GM12878 (cell line): Measurements from ENCODE around the gene DTX4. TPM values are rescaled to one million over a fixed set of nuclear protein-coding genes. Genes with fewer than 3 reads are reported as not detected.

Experiments used
- BCL11A ChIP-seq: IDR thresholded peaks from 2 replicates; pipeline ENCODE4 v1.6.1; 2011; ENCODE audit warnings: low read depth, low read length
- CBFB ChIP-seq: IDR thresholded peaks from 2 replicates; pipeline ENCODE4 v1.6.1; 2016; ENCODE audit warnings: antibody characterized with exemption, low read depth
- MTA3 ChIP-seq: IDR thresholded peaks from 2 replicates; pipeline ENCODE4 v1.6.1; 2012; ENCODE audit warnings: low read length, inconsistent platforms, borderline replicate concordance
- NFIC ChIP-seq: IDR thresholded peaks from 2 replicates; pipeline ENCODE4 v1.6.1; 2012; ENCODE audit warnings: low read depth, mild to moderate bottlenecking, inconsistent platforms, low read length, moderate library complexity
- NR2F1 ChIP-seq: fragments of 450-650 bp; conservative IDR thresholded peaks from 2 replicates; pipeline ENCODE4 v1.6.1; 2017; ENCODE audit warnings: mild to moderate bottlenecking
- POLR2AphosphoS2 ChIP-seq: IDR thresholded peaks from 2 replicates; pipeline ENCODE4 v1.6.1; 2011; ENCODE audit warnings: low read depth, mild to moderate bottlenecking, low read length, improper control_type of control experiment, moderate library complexity
- RCOR1 ChIP-seq: conservative IDR thresholded peaks from 2 replicates; pipeline ENCODE4 v1.6.1; 2012; ENCODE audit warnings: low read depth, low read length, improper control_type of control experiment
- ZNF24 ChIP-seq: fragments of 450-650 bp; IDR thresholded peaks from 2 replicates; pipeline ENCODE4 v1.6.1; 2017; ENCODE audit warnings: antibody characterized with exemption, mild to moderate bottlenecking
- polyA plus RNA-seq, 11 experiments: library from polyadenylated mRNA; depleted of rRNA in 4 of 11; unstranded in 6 of 11; stranded (reverse) in 5 of 11; fragments of >200 nt; fragmentation: Nextera tagmentation in 4 of 11; fragmentation: Illumina TruSeq in 1 of 11; extraction: Ambion mirVana in 4 of 11; extraction: Trizol in 1 of 11; gene quantifications; 1 replicate in 1 of 11; 2 replicates in 10 of 11; pipeline versions ENCODE4 v1.2.1 to v1.2.3, GENCODE V29; 2011 to 2016; ENCODE audit warnings: inconsistent platforms in 2 of 11, missing spikeins in 2 of 11, low read depth in 1 of 11
- total RNA-seq, 4 experiments: library from RNA; depleted of rRNA in 3 of 4; stranded (reverse); fragments of >200 nt in 3 of 4; fragmentation: Illumina TruSeq in 1 of 4; extraction: Trizol in 1 of 4; gene quantifications; 2 replicates each; pipeline versions ENCODE4 v1.2.1 to v1.2.3, GENCODE V29; 2013 to 2021
- TF ChIP-seq, protein P1 (sequence below): fragments of 450-650 bp; formaldehyde crosslinking; IDR thresholded peaks from 2 replicates; pipeline ENCODE4 v1.5.0; 2022; ENCODE audit warnings: mild to moderate bottlenecking, missing genetic modification characterization
- TF ChIP-seq, protein P2 (sequence below), 3 experiments: IDR thresholded peaks in 2 of 3; conservative IDR thresholded peaks in 1 of 3; 2 replicates each; pipeline ENCODE4 v1.5.1; 2011; ENCODE audit warnings: low read depth in 3 of 3, low read length in 3 of 3, mild to moderate bottlenecking in 3 of 3, control low read depth in 2 of 3, moderate library complexity in 2 of 3, inconsistent platforms in 1 of 3, mixed read lengths in 1 of 3; ENCODE audit not compliant: control insufficient read depth in 2 of 3, insufficient read depth in 1 of 3; ENCODE audit errors: extremely low read depth in 1 of 3
- TF ChIP-seq, protein P3 (sequence below): IDR thresholded peaks from 2 replicates; pipeline ENCODE4 v1.6.1; 2011; ENCODE audit warnings: borderline replicate concordance, low read depth, mild to moderate bottlenecking, moderate library complexity, low read length; ENCODE audit not compliant: insufficient read depth, poor library complexity, severe bottlenecking
- TF ChIP-seq, protein P4 (sequence below): fragments of 450-650 bp; conservative IDR thresholded peaks from 2 replicates; pipeline ENCODE4 v1.6.1; 2017; ENCODE audit warnings: mild to moderate bottlenecking, moderate library complexity
- TF ChIP-seq, protein P5 (sequence below): fragments of 450-650 bp; IDR thresholded peaks from 2 replicates; pipeline ENCODE4 v1.6.1; 2017; ENCODE audit warnings: antibody characterized with exemption, mild to moderate bottlenecking, moderate library complexity
- TF ChIP-seq, protein P6 (sequence below): fragments of 150-350 bp; IDR thresholded peaks from 2 replicates; pipeline ENCODE4 v1.6.1; 2014; ENCODE audit warnings: mild to moderate bottlenecking, low read depth, low read length

Gene DTX4
- total and polyA plus RNA-seq, 10 of the 15 experiments (the other 5 are each of a cell fraction or from before 2014, with no cell fraction given): 3.8 to 25.8 (median 10.5) TPM

DNA sequence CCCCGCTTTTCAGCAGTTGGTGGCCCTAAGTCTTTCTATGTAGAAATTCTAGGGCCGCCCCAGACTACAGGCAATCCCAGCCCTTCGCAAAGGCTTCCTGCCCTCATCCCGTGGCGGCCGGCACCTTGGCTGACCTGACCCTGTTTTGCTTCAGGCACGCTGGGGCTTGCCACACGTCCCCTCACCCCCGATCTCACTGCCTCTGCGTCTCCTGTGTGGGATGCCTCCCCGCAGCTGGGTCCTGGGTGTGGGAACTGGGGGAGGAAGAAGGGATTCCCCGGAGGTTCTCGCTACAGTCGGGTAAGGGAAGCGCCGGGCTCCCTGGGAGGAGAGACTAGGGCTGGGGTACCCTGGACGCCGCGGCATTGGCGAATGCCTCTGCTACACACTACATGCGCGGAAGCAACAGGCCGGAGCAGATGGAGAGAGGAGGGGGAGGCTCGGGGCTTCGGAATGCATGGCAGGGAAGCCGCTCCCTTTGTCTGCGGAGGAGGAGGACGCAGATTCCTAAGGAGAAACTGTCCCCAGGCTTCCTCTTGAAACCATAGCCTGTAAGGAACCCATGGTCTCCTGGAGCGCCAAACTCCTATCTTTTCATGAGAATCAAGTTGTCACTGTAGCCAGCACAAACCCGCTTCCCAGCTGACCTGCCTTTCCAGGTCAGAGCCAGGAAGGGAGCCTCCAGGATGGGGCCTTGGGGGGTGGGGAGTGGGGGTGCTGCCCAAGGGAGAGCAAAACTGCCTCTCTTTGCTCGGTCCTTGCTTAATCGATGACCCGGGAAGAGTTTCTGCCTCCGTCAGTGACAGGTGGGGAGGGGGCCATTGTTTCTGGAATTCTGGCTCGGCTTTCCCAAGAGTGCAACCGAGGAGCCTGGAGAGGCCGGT is 1.4 kb downstream of the DTX4 start (continued):
- TF ChIP-seq, protein P1, sequence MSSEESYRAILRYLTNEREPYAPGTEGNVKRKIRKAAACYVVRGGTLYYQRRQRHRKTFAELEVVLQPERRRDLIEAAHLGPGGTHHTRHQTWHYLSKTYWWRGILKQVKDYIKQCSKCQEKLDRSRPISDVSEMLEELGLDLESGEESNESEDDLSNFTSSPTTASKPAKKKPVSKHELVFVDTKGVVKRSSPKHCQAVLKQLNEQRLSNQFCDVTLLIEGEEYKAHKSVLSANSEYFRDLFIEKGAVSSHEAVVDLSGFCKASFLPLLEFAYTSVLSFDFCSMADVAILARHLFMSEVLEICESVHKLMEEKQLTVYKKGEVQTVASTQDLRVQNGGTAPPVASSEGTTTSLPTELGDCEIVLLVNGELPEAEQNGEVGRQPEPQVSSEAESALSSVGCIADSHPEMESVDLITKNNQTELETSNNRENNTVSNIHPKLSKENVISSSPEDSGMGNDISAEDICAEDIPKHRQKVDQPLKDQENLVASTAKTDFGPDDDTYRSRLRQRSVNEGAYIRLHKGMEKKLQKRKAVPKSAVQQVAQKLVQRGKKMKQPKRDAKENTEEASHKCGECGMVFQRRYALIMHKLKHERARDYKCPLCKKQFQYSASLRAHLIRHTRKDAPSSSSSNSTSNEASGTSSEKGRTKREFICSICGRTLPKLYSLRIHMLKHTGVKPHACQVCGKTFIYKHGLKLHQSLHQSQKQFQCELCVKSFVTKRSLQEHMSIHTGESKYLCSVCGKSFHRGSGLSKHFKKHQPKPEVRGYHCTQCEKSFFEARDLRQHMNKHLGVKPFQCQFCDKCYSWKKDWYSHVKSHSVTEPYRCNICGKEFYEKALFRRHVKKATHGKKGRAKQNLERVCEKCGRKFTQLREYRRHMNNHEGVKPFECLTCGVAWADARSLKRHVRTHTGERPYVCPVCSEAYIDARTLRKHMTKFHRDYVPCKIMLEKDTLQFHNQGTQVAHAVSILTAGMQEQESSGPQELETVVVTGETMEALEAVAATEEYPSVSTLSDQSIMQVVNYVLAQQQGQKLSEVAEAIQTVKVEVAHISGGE (CRISPR knock-in tag): no peak
- TF ChIP-seq MTA3 (no peak), POLR2AphosphoS2 (0 out of 2 replicates have a peak, but pooled peaks have one; percentile 11), BCL11A (no peak), CBFB (peak; percentile 5; the same call in 1 of the 2 replicates), NFIC (no peak), NR2F1 (no peak), RCOR1 (no peak), ZNF24 (no peak)
- TF ChIP-seq, protein P2, sequence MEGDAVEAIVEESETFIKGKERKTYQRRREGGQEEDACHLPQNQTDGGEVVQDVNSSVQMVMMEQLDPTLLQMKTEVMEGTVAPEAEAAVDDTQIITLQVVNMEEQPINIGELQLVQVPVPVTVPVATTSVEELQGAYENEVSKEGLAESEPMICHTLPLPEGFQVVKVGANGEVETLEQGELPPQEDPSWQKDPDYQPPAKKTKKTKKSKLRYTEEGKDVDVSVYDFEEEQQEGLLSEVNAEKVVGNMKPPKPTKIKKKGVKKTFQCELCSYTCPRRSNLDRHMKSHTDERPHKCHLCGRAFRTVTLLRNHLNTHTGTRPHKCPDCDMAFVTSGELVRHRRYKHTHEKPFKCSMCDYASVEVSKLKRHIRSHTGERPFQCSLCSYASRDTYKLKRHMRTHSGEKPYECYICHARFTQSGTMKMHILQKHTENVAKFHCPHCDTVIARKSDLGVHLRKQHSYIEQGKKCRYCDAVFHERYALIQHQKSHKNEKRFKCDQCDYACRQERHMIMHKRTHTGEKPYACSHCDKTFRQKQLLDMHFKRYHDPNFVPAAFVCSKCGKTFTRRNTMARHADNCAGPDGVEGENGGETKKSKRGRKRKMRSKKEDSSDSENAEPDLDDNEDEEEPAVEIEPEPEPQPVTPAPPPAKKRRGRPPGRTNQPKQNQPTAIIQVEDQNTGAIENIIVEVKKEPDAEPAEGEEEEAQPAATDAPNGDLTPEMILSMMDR (IDR thresholded peaks at IDR 0.05 in 2 of 3, conservative IDR thresholded peaks at IDR 0.05 in 1 of 3; ENCODE audit: control insufficient read depth in 2 of 3, extremely low read depth in 1 of 3, insufficient read depth in 1 of 3, low read depth in 3 of 3, low read length in 3 of 3): no peak
- TF ChIP-seq, protein P3, sequence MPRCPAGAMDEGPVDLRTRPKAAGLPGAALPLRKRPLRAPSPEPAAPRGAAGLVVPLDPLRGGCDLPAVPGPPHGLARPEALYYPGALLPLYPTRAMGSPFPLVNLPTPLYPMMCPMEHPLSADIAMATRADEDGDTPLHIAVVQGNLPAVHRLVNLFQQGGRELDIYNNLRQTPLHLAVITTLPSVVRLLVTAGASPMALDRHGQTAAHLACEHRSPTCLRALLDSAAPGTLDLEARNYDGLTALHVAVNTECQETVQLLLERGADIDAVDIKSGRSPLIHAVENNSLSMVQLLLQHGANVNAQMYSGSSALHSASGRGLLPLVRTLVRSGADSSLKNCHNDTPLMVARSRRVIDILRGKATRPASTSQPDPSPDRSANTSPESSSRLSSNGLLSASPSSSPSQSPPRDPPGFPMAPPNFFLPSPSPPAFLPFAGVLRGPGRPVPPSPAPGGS: no peak
- TF ChIP-seq, protein P4, sequence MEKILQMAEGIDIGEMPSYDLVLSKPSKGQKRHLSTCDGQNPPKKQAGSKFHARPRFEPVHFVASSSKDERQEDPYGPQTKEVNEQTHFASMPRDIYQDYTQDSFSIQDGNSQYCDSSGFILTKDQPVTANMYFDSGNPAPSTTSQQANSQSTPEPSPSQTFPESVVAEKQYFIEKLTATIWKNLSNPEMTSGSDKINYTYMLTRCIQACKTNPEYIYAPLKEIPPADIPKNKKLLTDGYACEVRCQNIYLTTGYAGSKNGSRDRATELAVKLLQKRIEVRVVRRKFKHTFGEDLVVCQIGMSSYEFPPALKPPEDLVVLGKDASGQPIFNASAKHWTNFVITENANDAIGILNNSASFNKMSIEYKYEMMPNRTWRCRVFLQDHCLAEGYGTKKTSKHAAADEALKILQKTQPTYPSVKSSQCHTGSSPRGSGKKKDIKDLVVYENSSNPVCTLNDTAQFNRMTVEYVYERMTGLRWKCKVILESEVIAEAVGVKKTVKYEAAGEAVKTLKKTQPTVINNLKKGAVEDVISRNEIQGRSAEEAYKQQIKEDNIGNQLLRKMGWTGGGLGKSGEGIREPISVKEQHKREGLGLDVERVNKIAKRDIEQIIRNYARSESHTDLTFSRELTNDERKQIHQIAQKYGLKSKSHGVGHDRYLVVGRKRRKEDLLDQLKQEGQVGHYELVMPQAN: no peak; the same call in 1 of the 2 replicates
- TF ChIP-seq, protein P5, sequence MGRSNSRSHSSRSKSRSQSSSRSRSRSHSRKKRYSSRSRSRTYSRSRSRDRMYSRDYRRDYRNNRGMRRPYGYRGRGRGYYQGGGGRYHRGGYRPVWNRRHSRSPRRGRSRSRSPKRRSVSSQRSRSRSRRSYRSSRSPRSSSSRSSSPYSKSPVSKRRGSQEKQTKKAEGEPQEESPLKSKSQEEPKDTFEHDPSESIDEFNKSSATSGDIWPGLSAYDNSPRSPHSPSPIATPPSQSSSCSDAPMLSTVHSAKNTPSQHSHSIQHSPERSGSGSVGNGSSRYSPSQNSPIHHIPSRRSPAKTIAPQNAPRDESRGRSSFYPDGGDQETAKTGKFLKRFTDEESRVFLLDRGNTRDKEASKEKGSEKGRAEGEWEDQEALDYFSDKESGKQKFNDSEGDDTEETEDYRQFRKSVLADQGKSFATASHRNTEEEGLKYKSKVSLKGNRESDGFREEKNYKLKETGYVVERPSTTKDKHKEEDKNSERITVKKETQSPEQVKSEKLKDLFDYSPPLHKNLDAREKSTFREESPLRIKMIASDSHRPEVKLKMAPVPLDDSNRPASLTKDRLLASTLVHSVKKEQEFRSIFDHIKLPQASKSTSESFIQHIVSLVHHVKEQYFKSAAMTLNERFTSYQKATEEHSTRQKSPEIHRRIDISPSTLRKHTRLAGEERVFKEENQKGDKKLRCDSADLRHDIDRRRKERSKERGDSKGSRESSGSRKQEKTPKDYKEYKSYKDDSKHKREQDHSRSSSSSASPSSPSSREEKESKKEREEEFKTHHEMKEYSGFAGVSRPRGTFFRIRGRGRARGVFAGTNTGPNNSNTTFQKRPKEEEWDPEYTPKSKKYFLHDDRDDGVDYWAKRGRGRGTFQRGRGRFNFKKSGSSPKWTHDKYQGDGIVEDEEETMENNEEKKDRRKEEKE: no peak
- TF ChIP-seq, protein P6, sequence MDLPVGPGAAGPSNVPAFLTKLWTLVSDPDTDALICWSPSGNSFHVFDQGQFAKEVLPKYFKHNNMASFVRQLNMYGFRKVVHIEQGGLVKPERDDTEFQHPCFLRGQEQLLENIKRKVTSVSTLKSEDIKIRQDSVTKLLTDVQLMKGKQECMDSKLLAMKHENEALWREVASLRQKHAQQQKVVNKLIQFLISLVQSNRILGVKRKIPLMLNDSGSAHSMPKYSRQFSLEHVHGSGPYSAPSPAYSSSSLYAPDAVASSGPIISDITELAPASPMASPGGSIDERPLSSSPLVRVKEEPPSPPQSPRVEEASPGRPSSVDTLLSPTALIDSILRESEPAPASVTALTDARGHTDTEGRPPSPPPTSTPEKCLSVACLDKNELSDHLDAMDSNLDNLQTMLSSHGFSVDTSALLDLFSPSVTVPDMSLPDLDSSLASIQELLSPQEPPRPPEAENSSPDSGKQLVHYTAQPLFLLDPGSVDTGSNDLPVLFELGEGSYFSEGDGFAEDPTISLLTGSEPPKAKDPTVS: no peak
